GM19452 (cell line): ENCODE measurements around the gene ACOXL.
"Not testable (repeated sequence)": the region's sequence is repeated elsewhere in the genome, so short reads cannot be mapped to it uniquely, and the experiment has no call there.

ENCODE experiments used
- ATAC-seq: cut with Tn5 transposase; IDR thresholded peaks from one replicate; pipeline ENCODE4 v1.9.1; 2021; ENCODE audit not compliant: unreplicated experiment

ACOXL gene

DNA sequence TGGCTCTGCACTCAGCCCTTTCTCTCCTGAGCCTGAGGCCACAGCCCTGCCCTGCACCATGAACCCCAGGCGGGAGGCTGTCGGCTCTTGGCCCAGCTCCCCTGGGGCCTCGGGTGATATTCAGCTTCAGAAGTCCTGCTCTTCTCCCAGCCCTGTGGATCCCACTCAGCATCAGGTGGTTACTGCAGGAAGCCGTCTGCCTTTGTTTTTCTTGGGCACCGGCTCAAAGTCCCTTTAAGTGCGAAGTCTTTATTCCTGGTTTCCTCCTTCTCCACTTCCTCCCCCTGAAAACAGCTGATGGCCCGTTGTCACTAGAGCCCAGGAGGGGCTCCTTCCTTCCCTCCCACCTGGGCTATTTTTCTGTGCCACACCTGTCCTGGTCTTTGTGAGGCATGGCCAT is 226.8 kb downstream of the ACOXL start:
- no peak for ATAC-seq

DNA sequence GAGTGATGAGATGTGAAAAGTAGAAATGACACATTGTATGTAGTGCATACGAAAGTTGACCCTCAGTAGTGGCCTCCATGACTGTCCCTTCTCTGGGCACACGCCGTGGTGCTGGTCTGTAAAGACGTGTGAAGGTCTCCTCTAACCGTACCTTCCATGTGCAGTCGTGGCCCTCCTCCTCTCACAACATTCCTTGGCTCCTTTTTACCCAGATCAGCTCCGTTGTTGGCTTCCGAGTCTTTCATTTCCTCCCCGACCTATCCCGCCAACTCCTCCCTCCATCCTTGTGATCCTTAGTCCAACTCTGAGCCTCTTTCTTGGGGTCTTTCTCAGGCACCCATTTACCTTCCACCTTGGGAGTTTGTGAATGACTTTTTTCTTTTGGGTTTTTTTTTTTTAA is 227.9 kb downstream of the ACOXL start:
- ATAC-seq: no peak

DNA sequence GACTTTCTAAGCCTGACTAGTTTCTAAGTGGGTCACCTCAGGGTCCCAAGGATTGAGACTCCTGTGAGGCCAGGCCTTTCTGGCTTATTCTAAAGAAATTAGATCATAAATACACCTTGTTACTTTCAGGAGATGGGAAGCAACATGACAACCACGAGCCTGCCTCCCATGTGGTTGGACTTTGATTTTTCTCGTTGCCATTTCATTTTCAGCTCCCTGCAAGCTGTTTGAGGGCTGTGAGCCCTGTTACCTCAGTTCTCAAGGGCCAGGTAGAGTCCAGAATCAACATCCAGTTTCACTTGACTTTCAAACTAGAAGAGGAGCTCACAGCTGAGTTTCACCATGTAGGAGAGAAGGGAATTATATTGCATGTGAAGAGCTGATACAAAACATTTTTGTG is 228.6 kb downstream of the ACOXL start:
- ATAC-seq: no peak

DNA sequence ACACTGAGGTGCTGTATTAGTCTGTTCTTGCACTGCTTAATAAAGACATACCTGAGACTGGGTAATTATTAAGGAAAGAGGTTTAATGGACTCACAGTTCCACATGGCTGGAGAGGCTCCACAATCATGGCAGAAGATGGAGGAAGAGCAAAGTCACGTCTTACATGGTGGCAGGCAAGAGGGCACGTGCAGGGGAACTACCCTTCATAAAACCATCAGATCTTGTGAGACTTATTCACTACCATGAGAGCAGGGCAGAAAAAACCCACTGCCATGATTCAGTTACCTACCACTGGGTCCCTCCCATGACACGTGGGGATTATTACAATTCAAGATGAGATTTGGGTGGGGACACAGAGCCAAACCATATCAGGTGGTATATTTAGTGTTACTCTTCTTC is 229.3 kb downstream of the ACOXL start:
- not testable (repeated sequence) for ATAC-seq

DNA sequence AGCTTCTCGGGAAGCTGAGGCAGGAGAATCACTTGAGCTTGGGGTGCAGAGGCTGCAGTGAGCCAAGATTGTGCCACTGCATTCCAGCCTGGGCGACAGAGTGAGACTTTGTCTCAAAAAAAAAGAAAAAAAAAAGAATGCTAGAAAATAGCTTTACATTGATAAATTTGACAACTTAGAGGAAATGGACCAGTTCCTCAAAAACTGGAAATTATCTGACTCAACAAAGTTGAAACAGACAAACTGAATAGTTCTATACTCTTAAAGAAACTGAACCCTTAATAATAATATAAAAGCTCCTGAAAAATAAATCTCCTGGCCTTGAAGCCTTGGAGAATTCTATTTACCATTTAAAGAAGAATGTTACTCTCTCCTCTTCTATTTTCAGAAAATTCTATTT is 237.3 kb downstream of the ACOXL start:
- no peak for ATAC-seq

DNA sequence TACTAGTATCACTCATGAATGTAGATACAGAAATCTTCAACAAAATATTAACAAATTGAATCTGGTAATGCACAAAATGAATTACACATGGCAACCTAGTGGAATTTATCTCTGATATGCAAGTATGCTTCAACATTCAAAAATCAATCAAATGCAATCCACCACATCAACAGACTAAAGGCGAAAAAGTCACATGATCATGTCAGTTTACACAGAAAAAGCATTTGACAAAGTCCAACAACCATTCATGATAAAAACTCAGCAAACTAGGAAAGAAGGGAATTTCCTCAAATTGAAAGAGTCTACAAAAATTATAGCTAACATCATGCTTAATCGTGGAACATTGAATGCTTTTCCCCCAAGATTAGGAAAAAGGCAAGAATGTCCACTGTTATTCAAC is 237.8 kb downstream of the ACOXL start:
- no peak for ATAC-seq

DNA sequence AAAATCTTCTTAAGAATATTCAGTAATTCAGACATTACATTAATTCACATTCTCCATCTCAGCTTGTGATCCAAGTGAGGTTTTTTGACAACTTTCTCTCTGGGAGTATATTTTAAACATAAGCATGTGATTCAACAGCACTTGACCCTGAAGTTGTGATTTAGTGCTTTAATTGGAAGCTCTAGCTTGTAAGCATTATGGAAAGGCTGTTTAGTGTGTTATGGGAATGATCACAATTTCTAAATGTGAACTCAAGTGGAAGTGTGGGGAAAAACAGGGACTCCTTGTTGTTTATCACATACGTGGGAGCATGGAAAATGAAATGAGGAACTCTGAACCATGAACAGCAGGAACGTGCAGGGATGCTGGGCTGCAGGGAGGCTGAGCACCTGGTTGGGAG is 239.4 kb downstream of the ACOXL start:
- no peak for ATAC-seq

DNA sequence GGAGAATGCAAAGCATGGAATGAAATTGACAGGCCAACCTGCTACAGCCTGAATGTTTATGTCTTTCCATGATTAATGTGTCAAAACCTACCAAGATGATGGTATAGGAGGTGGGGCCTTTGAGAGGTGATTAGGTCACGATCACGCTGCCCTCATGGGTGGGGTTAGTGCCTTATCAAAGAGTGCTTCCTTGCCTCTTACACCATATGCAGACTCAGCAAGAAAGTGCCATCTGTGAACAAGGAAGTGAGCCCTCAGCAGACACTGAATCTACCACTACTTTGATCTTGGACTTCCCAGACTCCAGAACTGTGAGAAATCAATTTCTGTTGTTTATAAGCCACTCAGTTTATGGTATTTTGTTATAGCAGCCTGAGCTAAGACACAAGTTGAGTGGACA is 240.9 kb downstream of the ACOXL start:
- no peak for ATAC-seq

DNA sequence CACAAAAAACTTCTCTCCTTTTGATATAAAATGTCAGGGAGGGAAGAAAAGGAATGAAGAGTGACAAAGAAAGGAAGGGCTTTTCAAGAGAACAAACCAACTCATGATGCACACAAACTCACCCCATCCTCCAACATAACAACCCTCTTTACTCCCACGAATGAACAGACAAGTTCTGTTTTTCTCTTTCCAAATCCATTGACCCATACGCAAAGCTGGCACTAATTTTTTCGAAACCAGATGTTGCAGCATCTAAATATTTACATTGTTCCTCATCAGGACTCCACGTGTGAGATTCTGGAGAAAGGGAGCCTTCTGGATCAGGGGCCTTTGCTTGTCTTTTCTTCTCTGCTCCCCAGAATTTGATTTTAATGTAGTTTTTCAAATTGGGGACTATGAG is 245.0 kb downstream of the ACOXL start:
- no peak for ATAC-seq

DNA sequence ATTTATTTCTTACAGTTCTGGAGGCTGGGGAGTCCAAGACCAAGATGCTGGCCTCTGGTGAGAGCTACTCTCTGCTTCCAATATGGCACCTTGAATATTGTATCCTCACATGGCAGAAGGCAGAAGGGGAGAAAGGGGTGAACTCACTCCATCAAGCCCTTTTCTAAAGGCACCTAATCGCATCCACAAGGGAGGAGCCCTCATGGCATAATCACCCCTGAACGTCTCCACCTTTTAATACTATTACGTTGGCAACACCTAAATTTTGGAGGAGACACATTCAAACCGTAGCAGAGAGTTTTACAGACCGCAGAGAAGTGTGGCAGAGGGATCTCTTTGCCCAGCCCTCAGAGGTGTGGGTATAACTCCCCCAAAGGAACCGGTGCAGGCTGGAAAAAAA is 245.8 kb downstream of the ACOXL start:
- no peak for ATAC-seq

DNA sequence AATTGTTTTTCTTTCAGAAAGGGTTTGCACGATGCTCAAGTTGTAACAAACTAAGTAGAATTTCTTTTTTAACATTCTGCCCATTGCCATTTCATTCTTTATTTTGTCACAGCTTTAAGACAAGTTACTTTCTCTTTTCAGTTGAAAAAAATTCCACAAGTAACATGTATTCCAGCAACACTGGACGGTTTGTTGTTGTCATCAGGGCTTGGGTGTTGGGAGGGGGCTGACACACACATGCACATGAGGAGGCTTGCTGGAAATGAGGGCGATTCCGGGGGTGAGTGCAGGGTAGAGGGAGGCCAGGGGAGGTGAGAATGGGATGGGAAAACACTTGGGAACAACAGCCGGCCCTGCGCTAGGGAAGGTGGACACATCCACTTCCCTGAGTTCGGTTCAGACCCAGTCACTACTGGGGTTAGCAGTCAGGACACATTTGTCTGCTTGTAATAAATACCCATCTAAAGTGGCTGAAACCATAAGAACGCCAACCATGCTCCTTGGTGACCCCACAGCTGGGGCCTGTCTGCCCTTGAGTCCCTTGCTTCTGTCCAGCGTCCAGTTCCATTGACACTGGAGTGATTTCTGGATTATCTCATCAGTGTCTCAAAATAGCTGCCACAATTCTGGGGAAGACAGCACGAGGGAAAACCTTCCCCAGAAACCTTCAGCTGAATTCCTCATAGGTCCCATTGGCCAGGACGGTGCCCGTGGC is 246.5 kb downstream of the ACOXL start:
- ATAC-seq: no peak

DNA sequence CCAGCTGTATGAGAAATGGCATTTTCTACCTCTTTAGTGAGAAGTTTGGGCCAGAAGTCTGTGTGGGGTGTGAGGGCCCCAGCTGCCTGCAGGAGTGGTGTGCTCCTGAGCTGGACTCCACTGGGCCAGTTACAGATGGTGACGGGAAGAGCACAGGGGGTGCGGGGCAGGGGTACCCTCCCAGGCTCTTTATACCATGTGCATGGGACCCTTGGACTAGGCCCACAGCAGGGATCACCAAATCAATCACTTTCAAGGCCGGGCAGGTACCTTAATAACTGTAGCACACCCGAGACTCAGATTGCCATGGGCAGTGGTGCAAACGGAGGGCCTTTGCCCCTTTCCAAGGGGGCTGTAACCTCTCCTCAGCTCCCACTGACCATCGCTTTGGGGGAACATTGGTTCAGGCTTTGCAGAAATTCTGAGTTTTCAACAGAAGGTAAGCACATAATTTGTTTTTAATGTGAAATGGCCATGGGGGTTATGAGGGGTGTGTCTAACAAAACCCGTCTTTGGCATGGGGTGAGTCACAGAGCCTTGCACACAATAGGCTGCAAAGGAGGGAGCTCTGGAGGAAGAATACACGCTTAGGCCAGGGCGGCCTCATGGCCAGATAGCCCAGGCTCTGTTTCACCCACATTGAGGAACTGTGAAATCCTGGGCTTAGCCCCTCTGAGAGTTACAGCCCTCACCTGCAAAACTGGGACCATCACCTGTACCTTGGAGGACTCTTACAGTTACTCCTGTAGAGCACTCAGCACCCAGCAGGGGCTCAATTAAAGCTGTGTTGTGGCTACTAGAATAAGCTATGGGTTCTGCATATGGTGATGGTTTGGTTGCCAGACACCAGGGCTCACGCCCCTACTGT is 247.3 kb downstream of the ACOXL start:
- ATAC-seq: no peak

DNA sequence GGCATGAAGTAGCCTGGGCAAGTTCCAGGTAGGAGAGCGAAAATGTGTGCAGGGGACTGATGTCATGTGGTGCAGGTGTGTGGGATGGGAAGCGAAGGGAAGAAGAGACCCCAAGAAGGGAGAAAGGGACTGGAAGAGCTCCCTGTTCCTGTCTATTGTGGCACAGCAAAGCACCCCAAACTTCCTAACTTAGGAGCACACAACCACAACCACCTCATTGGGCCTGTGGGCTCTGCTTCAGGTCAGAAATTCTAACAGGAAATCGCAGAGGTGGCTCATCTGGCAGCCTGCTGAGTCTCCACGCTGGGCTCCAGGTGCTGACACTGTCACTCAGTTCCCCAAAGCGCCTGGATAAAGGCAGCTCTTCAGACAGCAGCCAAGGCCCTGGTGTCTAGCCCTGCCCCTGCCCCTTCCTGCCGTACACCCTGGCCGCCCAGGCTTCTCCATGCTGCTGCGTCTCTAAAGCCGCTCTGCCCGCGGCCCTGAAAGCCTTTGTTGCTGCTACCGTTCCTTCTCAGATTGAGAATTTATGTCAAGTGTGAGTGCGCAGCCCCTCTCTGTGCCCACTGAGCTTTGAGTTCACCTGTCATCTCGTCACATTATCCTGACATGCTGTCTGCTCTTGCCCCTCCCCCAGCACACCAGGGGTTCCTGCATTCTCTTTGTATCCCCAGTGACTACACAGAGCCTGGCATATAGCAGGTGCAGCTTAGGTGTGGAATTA is 248.1 kb downstream of the ACOXL start:
- ATAC-seq: no peak

DNA sequence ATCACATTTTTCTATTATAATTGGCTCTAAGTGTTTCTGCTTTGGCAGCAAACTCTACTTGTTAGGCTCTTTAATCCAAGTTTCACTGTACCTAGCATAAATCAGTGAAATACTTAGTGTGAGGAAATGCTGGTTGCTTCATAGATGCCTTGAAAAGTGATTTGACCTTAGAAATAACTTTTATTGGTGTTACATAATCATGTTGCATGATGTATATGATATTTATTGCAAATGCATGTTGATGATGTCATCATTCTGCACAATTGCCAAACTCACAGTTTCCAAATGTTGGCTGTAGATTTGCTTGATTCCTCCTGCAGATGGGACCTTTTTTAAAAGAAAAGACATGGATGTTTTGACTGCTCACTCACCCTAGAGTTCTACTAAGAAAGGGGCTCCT is 250.8 kb downstream of the ACOXL start:
- ATAC-seq: no peak

DNA sequence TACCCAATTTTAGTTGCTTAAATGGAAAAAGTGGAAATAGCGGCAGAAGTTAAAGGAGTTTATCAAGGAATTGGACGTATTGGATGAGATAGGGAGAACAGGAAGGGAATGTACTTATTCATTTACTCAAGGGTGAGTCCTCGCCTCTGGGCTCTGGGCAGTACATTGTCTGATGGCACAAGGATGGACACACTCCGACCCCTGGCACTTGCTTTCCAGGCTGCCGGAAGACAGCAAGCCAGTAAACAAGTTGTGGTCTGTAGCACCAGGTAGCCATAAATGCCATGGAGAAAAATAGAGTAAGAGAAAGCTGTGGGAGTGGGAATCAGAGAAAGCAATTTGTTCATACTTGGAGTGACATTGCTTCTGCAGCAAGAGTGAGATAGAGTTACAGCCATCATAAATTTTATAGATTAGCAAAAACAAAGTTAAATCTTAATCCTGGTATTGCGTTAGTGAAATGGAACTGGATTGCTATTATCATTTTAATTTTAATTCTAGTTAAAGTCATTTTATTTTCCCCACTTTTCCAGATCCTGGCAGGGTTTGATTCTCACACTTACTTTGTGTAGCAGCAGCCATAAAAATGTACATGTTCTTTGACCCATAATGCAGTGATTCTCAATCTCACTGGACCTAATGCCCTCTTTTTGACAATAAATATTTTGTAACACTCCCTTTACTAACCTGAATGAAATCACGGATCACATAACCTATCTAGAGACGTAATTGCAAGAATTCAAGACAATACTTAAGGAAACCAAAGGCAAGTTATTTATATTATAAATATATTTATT is 252.5 kb downstream of the ACOXL start:
- no peak for ATAC-seq

DNA sequence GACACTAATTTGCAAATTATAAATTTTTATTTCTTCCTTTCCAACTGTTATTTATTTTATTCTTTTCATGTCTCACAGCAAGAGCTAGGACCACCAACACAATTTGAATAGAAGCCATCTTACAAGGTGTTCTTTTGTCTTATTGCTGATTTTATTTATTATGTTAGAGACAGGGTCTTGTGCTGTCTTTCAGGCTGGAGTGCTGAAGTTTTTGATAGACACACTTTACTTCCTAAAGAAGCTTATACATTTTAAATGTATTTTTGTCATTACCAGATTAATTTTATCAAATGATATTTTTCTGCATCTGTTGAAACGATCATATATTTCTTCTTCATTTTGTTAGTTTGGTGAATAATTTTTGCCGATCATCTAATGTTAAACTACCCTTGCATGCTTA is 258.1 kb downstream of the ACOXL start:
- ATAC-seq: no peak

DNA sequence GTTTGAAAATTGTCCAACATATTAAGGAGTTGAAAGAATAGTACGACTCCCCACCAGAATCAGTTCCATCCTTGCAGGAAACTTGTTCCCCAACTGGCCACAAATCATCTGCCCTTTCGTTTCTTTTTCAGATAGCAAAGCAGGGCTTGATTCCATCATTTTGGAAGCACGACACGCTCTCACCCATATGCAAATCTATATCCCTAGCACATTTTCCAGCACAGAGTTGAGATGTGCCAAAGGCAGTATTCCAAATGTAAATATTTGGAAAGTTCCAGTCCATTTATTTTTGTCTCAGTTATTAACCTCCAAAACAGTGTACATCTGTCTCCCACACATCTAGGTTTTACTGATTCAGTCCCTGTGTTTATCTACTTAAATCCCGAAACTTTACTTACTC is 259.5 kb downstream of the ACOXL start:
- ATAC-seq: no peak

DNA sequence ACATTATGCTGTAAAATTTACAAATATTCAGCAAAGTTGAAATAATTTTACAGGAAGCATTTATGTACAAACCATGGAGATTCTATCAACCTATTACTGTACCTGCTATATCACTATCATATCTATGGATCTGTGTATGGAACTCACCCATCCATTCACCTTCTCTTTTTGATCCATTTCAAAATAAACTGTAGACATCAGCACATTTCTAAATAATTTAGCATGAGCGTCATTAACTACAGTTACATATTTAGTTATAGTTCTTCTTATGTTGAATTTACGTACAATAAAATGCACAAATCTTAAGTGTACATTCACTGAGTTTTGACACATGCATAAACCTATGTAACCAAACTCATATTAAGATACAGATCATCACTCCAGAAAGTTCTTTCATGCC is 260.5 kb downstream of the ACOXL start:
- no peak for ATAC-seq

DNA sequence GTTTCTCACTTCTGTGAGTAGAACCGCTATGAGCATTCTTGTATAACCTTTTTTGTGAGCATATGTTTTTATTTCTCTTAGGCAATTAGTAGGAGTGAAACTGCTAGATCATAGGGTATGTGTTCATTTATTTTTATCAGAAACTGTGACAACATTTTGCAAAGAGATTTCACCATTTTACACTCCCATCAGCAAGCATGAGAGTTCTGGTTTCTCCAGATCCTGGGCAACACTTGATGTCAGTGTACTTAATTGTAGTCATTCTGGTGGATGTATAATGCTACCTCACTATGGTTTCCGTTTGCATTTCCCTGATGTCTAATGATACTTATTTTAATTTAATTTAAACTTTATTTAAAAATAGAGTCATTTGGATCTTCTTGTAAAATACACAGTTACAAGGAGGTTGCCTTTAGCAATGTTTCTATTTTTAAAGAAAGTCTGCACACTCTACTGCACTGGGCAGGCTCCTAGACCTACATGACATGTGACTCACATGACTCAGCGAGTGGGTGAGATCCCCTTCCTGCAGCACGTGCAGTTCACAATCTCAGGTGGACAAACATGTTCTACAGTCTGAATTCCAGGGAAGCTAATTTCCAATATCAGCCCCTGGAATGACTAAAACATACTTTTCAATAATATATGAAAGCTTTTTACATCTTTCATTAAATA is 261.3 kb downstream of the ACOXL start:
- ATAC-seq: no peak

DNA sequence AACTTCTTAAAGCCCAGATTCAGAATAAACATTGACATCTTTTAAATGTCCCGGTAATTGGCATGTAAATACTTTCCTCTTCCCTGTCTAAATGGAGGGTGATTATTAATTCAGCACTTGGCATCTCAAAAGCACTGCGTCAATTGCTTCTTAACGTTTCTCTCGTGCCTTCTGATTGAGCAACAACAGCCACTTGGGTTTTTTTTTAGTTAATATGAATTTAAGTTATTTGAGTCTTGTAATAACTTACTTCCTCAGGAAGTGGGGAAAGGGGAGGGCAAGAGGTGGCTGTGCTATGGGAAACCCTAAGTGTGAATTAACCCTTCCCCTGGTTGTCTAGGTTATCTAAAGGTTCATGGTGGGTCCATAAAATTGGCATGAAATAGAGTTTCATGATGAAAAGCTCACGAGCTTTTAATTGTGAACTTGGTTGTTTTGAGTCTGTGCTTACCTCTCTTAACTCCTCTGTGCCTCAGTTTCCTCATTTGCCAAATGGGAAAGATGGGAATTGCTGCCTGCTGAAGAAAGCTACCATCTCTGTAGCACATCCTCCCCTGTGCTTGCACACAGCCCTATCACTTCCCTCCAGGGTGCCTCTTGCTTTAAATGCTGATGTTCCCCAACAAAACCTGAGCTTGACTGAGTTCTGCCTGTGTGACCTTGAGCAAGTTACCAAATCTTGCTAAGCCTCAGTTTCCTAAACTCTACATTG is 262.0 kb downstream of the ACOXL start:
- no peak for ATAC-seq
